GM12878 (cell line): Measurements from ENCODE around the gene PHEX. TPM values are rescaled to one million over a fixed set of nuclear protein-coding genes. Genes with fewer than 3 reads are reported as not detected.

Source experiments
- ATAC-seq: fragments of 200-7000 bp; cut with Tn5 transposase; 3 replicates; pipeline ENCODE4 v1.9.1; 2020; ENCODE audit warnings: mild to moderate bottlenecking, moderate library complexity
- BruUV-seq: library from RNA; stranded (reverse); fragments of 400-500 nt; replicated peaks from 2 replicates; lab custom pipeline; 2021; lab: Mats Ljungman, UMichigan
- CTCF ChIA-PET: fragments of 300-600 bp; sonication (Branson Sonifier 250); formaldehyde crosslinking; extraction: SDS; loops from one replicate; lab custom pipeline; 2021; ENCODE audit warnings: inconsistent platforms; lab: Yijun Ruan, JAX
- POLR2A ChIA-PET: fragments of 350-600 bp; formaldehyde crosslinking; extraction: SDS; loops from one replicate; lab custom pipeline; 2021; ENCODE audit warnings: inconsistent platforms; lab: Charles Lee
- RAD21 ChIA-PET: fragments of 300-600 bp; sonication (Branson Sonifier 250); formaldehyde crosslinking; loops from one replicate; lab custom pipeline; 2023; ENCODE audit warnings: antibody characterized with exemption; ENCODE audit not compliant: unreplicated experiment; lab: Charles Lee
- SMC1A ChIA-PET: fragments of 300-600 bp; sonication (Branson Sonifier 250); formaldehyde crosslinking; loops from one replicate; lab custom pipeline; 2023; ENCODE audit not compliant: unreplicated experiment, uncharacterized antibody; lab: Charles Lee
- DNase-seq: peaks from one replicate; pipeline ENCODE4 v3.0.0-alpha.2; 2011; ENCODE audit warnings: low read depth, low spot score
- FAIRE-seq: peaks from 3 replicates; lab custom pipeline; 2011; peaks lifted over from hg19 to GRCh38; lab: Jason Lieb, UNC
- H2AFZ ChIP-seq: 2 replicates; pipeline ENCODE4 v1.6.0; 2011; ENCODE audit warnings: low read depth, low read length, control low read depth; ENCODE audit not compliant: control insufficient read depth
- H3K27ac ChIP-seq: 2 replicates; pipeline ENCODE4 v1.5.1; 2011; ENCODE audit warnings: control low read depth; ENCODE audit not compliant: control insufficient read depth, insufficient read depth
- H3K27me3 ChIP-seq, 2 experiments: replicated peaks in 1 of 2; 2 replicates each; pipeline versions ENCODE4 v1.6.0 to v1.6.1; 2011; ENCODE audit warnings: low read length in 1 of 2; ENCODE audit not compliant: control insufficient read depth in 2 of 2, insufficient read depth in 2 of 2
- H3K36me3 ChIP-seq, 2 experiments: 2 replicates each; pipeline ENCODE4 v1.5.1; 2011; ENCODE audit warnings: low read length in 1 of 2; ENCODE audit not compliant: control insufficient read depth in 2 of 2, insufficient read depth in 2 of 2
- H3K4me1 ChIP-seq: 2 replicates; pipeline ENCODE4 v1.6.1; 2011; ENCODE audit warnings: mild to moderate bottlenecking, low read length, moderate library complexity, mixed read lengths; ENCODE audit not compliant: control insufficient read depth, insufficient read depth
- H3K4me2 ChIP-seq: 2 replicates; pipeline ENCODE4 v1.6.0; 2011; ENCODE audit warnings: control low read depth; ENCODE audit not compliant: control insufficient read depth, insufficient read depth
- H3K4me3 ChIP-seq: fragments of 200-600 bp; sonication (generic); 2 replicates; pipeline ENCODE4 v1.5.1; 2016
- H3K79me2 ChIP-seq: 2 replicates; pipeline ENCODE4 v1.6.0; 2011; ENCODE audit warnings: low read length; ENCODE audit not compliant: control insufficient read depth, insufficient read depth
- H3K9ac ChIP-seq: 2 replicates; pipeline ENCODE4 v1.8.0; 2011; ENCODE audit warnings: low read length, control low read depth, mixed read lengths; ENCODE audit not compliant: control insufficient read depth, insufficient read depth
- H3K9me3 ChIP-seq: replicated peaks from 3 replicates; pipeline ENCODE4 v1.5.1; 2011; ENCODE audit warnings: mild to moderate bottlenecking, low read length; ENCODE audit not compliant: control insufficient read depth, insufficient read depth
- H4K20me1 ChIP-seq: 2 replicates; pipeline ENCODE4 v1.6.0; 2011; ENCODE audit not compliant: control insufficient read depth, insufficient read depth
- CHD1 ChIP-seq: IDR thresholded peaks from 2 replicates; pipeline ENCODE4 v1.6.1; 2012; ENCODE audit warnings: low read depth, low read length, improper control_type of control experiment
- HDAC6 ChIP-seq: fragments of 200-600 bp; sonication (generic); IDR thresholded peaks from one replicate; pipeline ENCODE4 v1.8.0; 2017; ENCODE audit warnings: antibody characterized with exemption; ENCODE audit not compliant: unreplicated experiment
- MTA2 ChIP-seq: fragments of 450-650 bp; IDR thresholded peaks from 2 replicates; pipeline ENCODE4 v1.6.1; 2016; ENCODE audit warnings: low read depth, mild to moderate bottlenecking, moderate library complexity
- RUNX3 ChIP-seq: IDR thresholded peaks from 2 replicates; pipeline ENCODE4 v1.6.1; 2012; ENCODE audit warnings: low read length, inconsistent platforms
- TBL1XR1 ChIP-seq: IDR thresholded peaks from 2 replicates; pipeline ENCODE4 v1.6.1; 2012; ENCODE audit warnings: low read depth, low read length, improper control_type of control experiment
- YY1 ChIP-seq: IDR thresholded peaks from 2 replicates; pipeline ENCODE4 v1.6.1; 2011; ENCODE audit warnings: low read depth, mild to moderate bottlenecking, low read length
- WGBS: methylation state at CpG from one replicate; pipeline ENCODE4 v1.1.6; 2016; ENCODE audit warnings: low lambda C conversion rate; ENCODE audit not compliant: insufficient replicate concordance, insufficient coverage; ENCODE audit errors: missing lambda C conversion rate; 5-methylcytosine and 5-hydroxymethylcytosine counted together
- in situ Hi-C: fragments of 300-500 bp; cut with MboI; formaldehyde crosslinking; loops from 9 replicates; pipeline ENCODE4 v1.14.3; 2018; ENCODE audit warnings: mixed read lengths
- intact Hi-C: fragments of 100-400 bp; cut with micrococcal nuclease; formaldehyde crosslinking; loops from one replicate; pipeline ENCODE4 v1.14.2; 2022; ENCODE audit not compliant: unreplicated experiment
- polyA plus RNA-seq, 11 experiments: library from polyadenylated mRNA; depleted of rRNA in 4 of 11; unstranded in 6 of 11; stranded (reverse) in 5 of 11; fragments of >200 nt; fragmentation: Nextera tagmentation in 4 of 11; fragmentation: Illumina TruSeq in 1 of 11; extraction: Ambion mirVana in 4 of 11; extraction: Trizol in 1 of 11; gene quantifications; 1 replicate in 1 of 11; 2 replicates in 10 of 11; pipeline versions ENCODE4 v1.2.1 to v1.2.3, GENCODE V29; 2011 to 2016; ENCODE audit warnings: inconsistent platforms in 2 of 11, missing spikeins in 2 of 11, low read depth in 1 of 11
- total RNA-seq, 4 experiments: library from RNA; depleted of rRNA in 3 of 4; stranded (reverse); fragments of >200 nt in 3 of 4; fragmentation: Illumina TruSeq in 1 of 4; extraction: Trizol in 1 of 4; gene quantifications; 2 replicates each; pipeline versions ENCODE4 v1.2.1 to v1.2.3, GENCODE V29; 2013 to 2021
- TF ChIP-seq, protein P1 (sequence below): IDR thresholded peaks from 2 replicates; pipeline ENCODE4 v1.6.1; 2011; ENCODE audit warnings: low read depth, low read length, improper control_type of control experiment, borderline replicate concordance
- TF ChIP-seq, protein P2 (sequence below): fragments of 450-650 bp; conservative IDR thresholded peaks from 2 replicates; pipeline ENCODE4 v1.6.1; 2017; ENCODE audit warnings: mild to moderate bottlenecking, moderate library complexity

PHEX gene
- total and polyA plus RNA-seq, 10 of the 15 experiments (the other 5 are each of a cell fraction or from before 2014, with no cell fraction given), result 0.12 to 97.2 (median 0.55) TPM

DNA sequence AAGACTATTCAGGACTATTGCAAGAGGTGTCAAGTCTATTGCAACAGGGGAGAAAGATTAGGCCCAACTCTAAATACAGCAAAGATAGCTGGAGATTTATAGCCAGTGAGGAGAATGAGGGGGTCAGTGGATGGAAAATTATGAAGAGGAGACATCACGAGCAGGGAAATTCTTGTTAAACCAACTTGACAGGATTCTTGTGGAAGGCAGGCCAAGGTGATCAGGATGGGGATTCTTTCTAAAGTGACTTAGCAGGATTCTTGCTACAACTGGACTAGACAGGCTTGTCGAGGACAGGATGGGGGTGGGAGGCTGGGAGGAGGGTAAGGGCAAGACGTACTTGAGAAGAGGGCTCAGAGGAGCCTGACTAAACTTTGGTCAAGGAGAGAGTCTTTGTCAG, 89.0 kb downstream of the PHEX start:
- in situ Hi-C loops (no loop called here), intact Hi-C loops (no loop called here)
- H3K27ac ChIP-seq, result no peak overlapping the region
- ChIA-PET POLR2A (interaction anchor here (0.7 to 1.1 kb wide), 2 partner anchors 12 to 21 kb away, joined by 3 read pairs; no protein-coding TSS in a partner anchor), SMC1A (interaction anchor here (0.9 to 5.9 kb wide), 7 partner anchors 9 to 132 kb away, joined by 3 to 29 read pairs (median 6); no protein-coding TSS in a partner anchor), RAD21 (interaction anchor here (1.1 to 1.5 kb wide), 3 partner anchors 57 to 136 kb away, joined by 3 to 7 read pairs (median 6); no protein-coding TSS in a partner anchor), CTCF (interaction anchor here (0.8 to 4.8 kb wide), 5 partner anchors 10 to 41 kb away, joined by 3 to 49 read pairs (median 4); no protein-coding TSS in a partner anchor)
- no peak overlapping the region for H3K9ac ChIP-seq
- no peak overlapping the region for H3K4me3 ChIP-seq
- H3K4me2 ChIP-seq, result no peak overlapping the region
- H2AFZ ChIP-seq, result no peak overlapping the region
- H3K36me3 ChIP-seq, result no peaks in the 10 kb centered on the region
- FAIRE-seq (no peak), ATAC-seq (no peak), DNase-seq (no peak)
- WGBS, result 3% methylated on average over 3 of the region's 3 CpGs
- H4K20me1 ChIP-seq, result no peaks in the 10 kb centered on the region
- BruUV-seq, result no TSS peak
- no peaks in the 10 kb centered on the region for H3K79me2 ChIP-seq
- H3K9me3 ChIP-seq, result no peaks in the 10 kb centered on the region
- H3K4me1 ChIP-seq, result no peaks in the 10 kb centered on the region
- H3K27me3 ChIP-seq, result no peaks in the 10 kb centered on the region
- no peak for TF ChIP-seq HDAC6
- no peak for TF ChIP-seq MTA2
- TF ChIP-seq, protein P1, sequence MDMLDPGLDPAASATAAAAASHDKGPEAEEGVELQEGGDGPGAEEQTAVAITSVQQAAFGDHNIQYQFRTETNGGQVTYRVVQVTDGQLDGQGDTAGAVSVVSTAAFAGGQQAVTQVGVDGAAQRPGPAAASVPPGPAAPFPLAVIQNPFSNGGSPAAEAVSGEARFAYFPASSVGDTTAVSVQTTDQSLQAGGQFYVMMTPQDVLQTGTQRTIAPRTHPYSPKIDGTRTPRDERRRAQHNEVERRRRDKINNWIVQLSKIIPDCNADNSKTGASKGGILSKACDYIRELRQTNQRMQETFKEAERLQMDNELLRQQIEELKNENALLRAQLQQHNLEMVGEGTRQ, result no peak
- no peak for TF ChIP-seq YY1
- TF ChIP-seq TBL1XR1, result no peak
- no peak for TF ChIP-seq CHD1
- TF ChIP-seq, protein P2, sequence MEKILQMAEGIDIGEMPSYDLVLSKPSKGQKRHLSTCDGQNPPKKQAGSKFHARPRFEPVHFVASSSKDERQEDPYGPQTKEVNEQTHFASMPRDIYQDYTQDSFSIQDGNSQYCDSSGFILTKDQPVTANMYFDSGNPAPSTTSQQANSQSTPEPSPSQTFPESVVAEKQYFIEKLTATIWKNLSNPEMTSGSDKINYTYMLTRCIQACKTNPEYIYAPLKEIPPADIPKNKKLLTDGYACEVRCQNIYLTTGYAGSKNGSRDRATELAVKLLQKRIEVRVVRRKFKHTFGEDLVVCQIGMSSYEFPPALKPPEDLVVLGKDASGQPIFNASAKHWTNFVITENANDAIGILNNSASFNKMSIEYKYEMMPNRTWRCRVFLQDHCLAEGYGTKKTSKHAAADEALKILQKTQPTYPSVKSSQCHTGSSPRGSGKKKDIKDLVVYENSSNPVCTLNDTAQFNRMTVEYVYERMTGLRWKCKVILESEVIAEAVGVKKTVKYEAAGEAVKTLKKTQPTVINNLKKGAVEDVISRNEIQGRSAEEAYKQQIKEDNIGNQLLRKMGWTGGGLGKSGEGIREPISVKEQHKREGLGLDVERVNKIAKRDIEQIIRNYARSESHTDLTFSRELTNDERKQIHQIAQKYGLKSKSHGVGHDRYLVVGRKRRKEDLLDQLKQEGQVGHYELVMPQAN, result no peak
- TF ChIP-seq RUNX3, result no peak
